H9 (cell line): ENCODE measurements around the gene KAT7. TPM values are rescaled to one million over a fixed set of nuclear protein-coding genes. Genes with fewer than 3 reads are reported as not detected.

Experiments
- DNase-seq: peaks from one replicate; pipeline ENCODE4 v3.0.0-alpha.2; 2017
- H2AFZ ChIP-seq: one replicate; pipeline ENCODE4 v1.6.1; 2013; ENCODE audit warnings: mild to moderate bottlenecking, low read length, control low read depth, moderate library complexity
- H2AK5ac ChIP-seq: 2 replicates; pipeline ENCODE4 v1.6.1; 2013; ENCODE audit warnings: low read length, control low read depth, mixed read lengths; ENCODE audit not compliant: insufficient read length
- H2BK120ac ChIP-seq: one replicate; pipeline ENCODE4 v1.6.1; 2013; ENCODE audit warnings: low read depth, mild to moderate bottlenecking, low read length, control low read depth, inconsistent platforms; ENCODE audit not compliant: poor library complexity, severe bottlenecking
- H2BK12ac ChIP-seq: 2 replicates; pipeline ENCODE4 v1.6.1; 2013; ENCODE audit warnings: low read length, control low read depth, mixed read lengths, low read depth; ENCODE audit not compliant: insufficient read length
- H2BK15ac ChIP-seq: 2 replicates; pipeline ENCODE4 v1.6.1; 2013; ENCODE audit warnings: low read depth, low read length, control low read depth
- H2BK20ac ChIP-seq: one replicate; pipeline ENCODE4 v1.6.1; 2013; ENCODE audit warnings: low read depth, mild to moderate bottlenecking, low read length, control low read depth, inconsistent platforms; ENCODE audit not compliant: poor library complexity, severe bottlenecking
- H2BK5ac ChIP-seq: 2 replicates; pipeline ENCODE4 v1.6.1; 2013; ENCODE audit warnings: low read length, control low read depth, mixed read lengths; ENCODE audit not compliant: insufficient read length
- H3K14ac ChIP-seq: 2 replicates; pipeline ENCODE4 v1.6.1; 2013; ENCODE audit warnings: low read length, control low read depth; ENCODE audit not compliant: insufficient read depth
- H3K18ac ChIP-seq: 2 replicates; pipeline ENCODE4 v1.6.1; 2013; ENCODE audit warnings: low read depth, mild to moderate bottlenecking, mixed read lengths, low read length, control low read depth; ENCODE audit not compliant: insufficient read length
- H3K23ac ChIP-seq: 2 replicates; pipeline ENCODE4 v1.6.1; 2013; ENCODE audit warnings: low read length, control low read depth, mixed read lengths, low read depth; ENCODE audit not compliant: insufficient read length
- H3K23me2 ChIP-seq: 2 replicates; pipeline ENCODE4 v1.6.1; 2013; ENCODE audit warnings: low read depth, mild to moderate bottlenecking, mixed read lengths, low read length, control low read depth; ENCODE audit not compliant: insufficient read length, poor library complexity, severe bottlenecking
- H3K27ac ChIP-seq: 2 replicates; pipeline ENCODE4 v1.5.1; 2013; ENCODE audit warnings: low read length, control low read depth, mixed read lengths, low read depth; ENCODE audit not compliant: insufficient read length
- H3K27me3 ChIP-seq: 2 replicates; pipeline ENCODE4 v1.6.1; 2013; ENCODE audit warnings: low read length, control low read depth, inconsistent platforms; ENCODE audit not compliant: insufficient read depth
- H3K4ac ChIP-seq: 2 replicates; pipeline ENCODE4 v1.6.1; 2013; ENCODE audit warnings: low read depth, mild to moderate bottlenecking, control low read depth, inconsistent platforms, low read length, moderate library complexity
- H3K4me1 ChIP-seq: 2 replicates; pipeline ENCODE4 v1.6.1; 2013; ENCODE audit warnings: low read length, control low read depth, inconsistent platforms; ENCODE audit not compliant: insufficient read depth
- H3K4me2 ChIP-seq: 2 replicates; pipeline ENCODE4 v1.6.1; 2013; ENCODE audit warnings: low read length, control low read depth, mixed read lengths; ENCODE audit not compliant: insufficient read length, insufficient read depth
- H3K56ac ChIP-seq: 2 replicates; pipeline ENCODE4 v1.6.1; 2013; ENCODE audit warnings: low read depth, mild to moderate bottlenecking, mixed read lengths, low read length, control low read depth; ENCODE audit not compliant: insufficient read length
- H3K79me1 ChIP-seq: 2 replicates; pipeline ENCODE4 v1.6.1; 2013; ENCODE audit warnings: low read depth, mild to moderate bottlenecking, moderate library complexity, low read length, control low read depth, inconsistent platforms; ENCODE audit not compliant: insufficient read depth, poor library complexity, severe bottlenecking
- H3K79me2 ChIP-seq: 2 replicates; pipeline ENCODE4 v1.6.1; 2013; ENCODE audit warnings: low read length, control low read depth, inconsistent platforms; ENCODE audit not compliant: insufficient read depth
- H3K9ac ChIP-seq: 2 replicates; pipeline ENCODE4 v1.6.1; 2013; ENCODE audit warnings: low read length, control low read depth, mixed read lengths; ENCODE audit not compliant: insufficient read length; ENCODE audit errors: extremely low read depth
- H3K9me3 ChIP-seq: one replicate; pipeline ENCODE4 v1.6.1; 2013; ENCODE audit warnings: low read depth, low read length, inconsistent platforms; ENCODE audit not compliant: control insufficient read depth
- H3T11ph ChIP-seq: one replicate; pipeline ENCODE4 v1.6.1; 2013; ENCODE audit warnings: mild to moderate bottlenecking, low read length, control low read depth, inconsistent platforms
- H4K20me1 ChIP-seq: one replicate; pipeline ENCODE4 v1.6.1; 2013; ENCODE audit not compliant: control insufficient read depth, insufficient read length, insufficient read depth
- H4K5ac ChIP-seq: 2 replicates; pipeline ENCODE4 v1.6.1; 2013; ENCODE audit warnings: low read depth, mild to moderate bottlenecking, mixed read lengths, low read length, control low read depth; ENCODE audit not compliant: insufficient read length
- H4K8ac ChIP-seq: replicated peaks from 2 replicates; pipeline ENCODE4 v1.6.1; 2013; ENCODE audit warnings: low read length, control low read depth, mixed read lengths, low read depth; ENCODE audit not compliant: insufficient read length
- H4K91ac ChIP-seq: 2 replicates; pipeline ENCODE4 v1.6.1; 2013; ENCODE audit warnings: low read depth, mild to moderate bottlenecking, moderate library complexity, mixed read lengths, low read length, control low read depth; ENCODE audit not compliant: insufficient read length
- H3K27ac Mint-ChIP-seq, 3 experiments: 2 replicates in 2 of 3; 3 replicates in 1 of 3; pipeline ENCODE4 v1.8.0; 2020 to 2021; ENCODE audit warnings: mixed read lengths in 3 of 3, mild to moderate bottlenecking in 1 of 3, moderate library complexity in 1 of 3
- H3K27me3 Mint-ChIP-seq: 2 replicates; pipeline ENCODE4 v1.8.0; 2021; ENCODE audit warnings: low read depth, mild to moderate bottlenecking, moderate library complexity, mixed read lengths
- H3K36me3 Mint-ChIP-seq, 3 experiments: 2 replicates in 2 of 3; 3 replicates in 1 of 3; pipeline ENCODE4 v1.8.0; 2020 to 2021; ENCODE audit warnings: low read depth in 3 of 3, mixed read lengths in 3 of 3; ENCODE audit not compliant: insufficient read depth in 1 of 3
- H3K4me1 Mint-ChIP-seq, 2 experiments: 2 replicates each; pipeline ENCODE4 v1.8.0; 2020; ENCODE audit warnings: mixed read lengths in 2 of 2
- H3K4me3 Mint-ChIP-seq, 2 experiments: 2 replicates in 1 of 2; 3 replicates in 1 of 2; pipeline ENCODE4 v1.8.0; 2020 to 2021; ENCODE audit warnings: mild to moderate bottlenecking in 2 of 2, mixed read lengths in 2 of 2, moderate library complexity in 1 of 2
- H3K9me3 Mint-ChIP-seq, 2 experiments: 2 replicates in 1 of 2; 3 replicates in 1 of 2; pipeline ENCODE4 v1.8.0; 2020; ENCODE audit warnings: mild to moderate bottlenecking in 2 of 2, mixed read lengths in 2 of 2, moderate library complexity in 1 of 2
- CTCF ChIP-seq: fragments of 200-600 bp; sonication (generic); conservative IDR thresholded peaks from 3 replicates; pipeline ENCODE4 v1.8.0; 2021; ENCODE audit warnings: antibody characterized with exemption, mild to moderate bottlenecking
- WGBS: extraction: QIAGEN DNeasy Blood & Tissue Kit; methylation state at CpG from one replicate; pipeline ENCODE4 v1.1.7; 2013; ENCODE audit warnings: missing lambda C conversion rate, low lambda C conversion rate, mixed read lengths; ENCODE audit not compliant: insufficient read length; ENCODE audit errors: extremely low coverage; 5-methylcytosine and 5-hydroxymethylcytosine counted together
- total RNA-seq: library from RNA; stranded (reverse); gene quantifications from 2 replicates; pipeline ENCODE4 v1.2.1, GENCODE V29; 2021

The KAT7 gene
- total RNA-seq, 1 experiment from 2014 or later, result 93.1 TPM

- Mint-ChIP-seq H3K36me3 (peaks cover 55 to 77% (median 66%) of the 10 kb centered on the region in 3 experiments; a peak in 6 of 7 replicates), H3K9me3 (no peaks in the 10 kb centered on the region), H3K4me1 (peaks cover 63 to 64% of the 10 kb centered on the region in 2 experiments), H3K27me3 (no peaks in the 10 kb centered on the region), H3K4me3 (no peak overlapping the region; a peak in 1 of 5 replicates), H3K27ac (peak overlapping the region in 1 of 3 experiments; percentile 63; a peak in 1 of 7 replicates)
- no peak overlapping the region for H3K27ac ChIP-seq
- H4K8ac ChIP-seq, result no peak overlapping the region
- no peak overlapping the region for H2BK120ac ChIP-seq
- H3T11ph ChIP-seq, result no peak overlapping the region
- H3K4me1 ChIP-seq, result peaks cover 13% of the 10 kb centered on the region; the same call in 1 of the 2 replicates
- H2AK5ac ChIP-seq, result no peak overlapping the region
- H2BK15ac ChIP-seq, result no peak overlapping the region
- H2BK20ac ChIP-seq, result no peak overlapping the region
- H4K20me1 ChIP-seq, result no peaks in the 10 kb centered on the region
- H2BK5ac ChIP-seq, result no peak overlapping the region
- no peak overlapping the region for H3K23ac ChIP-seq
- no peak for TF ChIP-seq CTCF
- no peak overlapping the region for H3K18ac ChIP-seq
- no CpG with 5 or more reads among the region's 2 CpGs for WGBS
- H3K9me3 ChIP-seq, result no peaks in the 10 kb centered on the region
- H3K4ac ChIP-seq, result no peak overlapping the region
- no peaks in the 10 kb centered on the region for H3K23me2 ChIP-seq
- no peak overlapping the region for H3K9ac ChIP-seq
- H2AFZ ChIP-seq, result no peak overlapping the region
- H3K27me3 ChIP-seq, result no peaks in the 10 kb centered on the region
- no peak overlapping the region for H3K14ac ChIP-seq
- H3K4me2 ChIP-seq, result no peak overlapping the region
- H4K5ac ChIP-seq, result no peak overlapping the region
- no peak overlapping the region for H4K91ac ChIP-seq
- peaks cover 7% of the 10 kb centered on the region; the same call in 1 of the 2 replicates for H3K79me2 ChIP-seq
- H3K56ac ChIP-seq, result no peak overlapping the region
- peaks cover 5% of the 10 kb centered on the region for H3K79me1 ChIP-seq
- H2BK12ac ChIP-seq, result no peak overlapping the region
- no peak for DNase-seq
Observed at GRCh38 chr17:49819651-49820050, 31.2 kb downstream of the KAT7 start.
